RWPE1 (cell line): Measurements from ENCODE around the gene PLCH1.

Experiments used
- CTCF ChIA-PET: fragments of 350-600 bp; sonication (Branson Sonifier 250); formaldehyde crosslinking; extraction: SDS; loops from one replicate; lab custom pipeline; 2021; lab: Yijun Ruan, JAX
- POLR2A ChIA-PET: fragments of 400-600 bp; formaldehyde crosslinking; extraction: SDS; loops from one replicate; lab custom pipeline; 2020; ENCODE audit warnings: antibody characterized with exemption; ENCODE audit not compliant: low non-redundant PET; lab: Yijun Ruan, JAX
- DNase-seq: peaks from one replicate; pipeline ENCODE4 v3.0.0; 2012; ENCODE audit warnings: low spot score
- H3K27ac ChIP-seq: fragments of 450-650 bp; 2 replicates; pipeline ENCODE4 v1.5.1; 2017
- CTCF ChIP-seq: fragments of 450-650 bp; conservative IDR thresholded peaks from 2 replicates; pipeline ENCODE4 v1.5.1; 2017; ENCODE audit warnings: low read depth, mild to moderate bottlenecking

The PLCH1 gene

GRCh38 chr3:155491696-155492095 lies 253.2 kb downstream of the PLCH1 start:
- POLR2A ChIA-PET: no interaction called here

GRCh38 chr3:155488671-155489070 lies 256.2 kb downstream of the PLCH1 start:
- DNase-seq: no peak
- POLR2A ChIA-PET: no interaction called here
- no peak for TF ChIP-seq CTCF
- CTCF ChIA-PET: no interaction called here
- no peak overlapping the region for H3K27ac ChIP-seq

More at GRCh38 chr3:155491696-155492095, 253.2 kb downstream of the PLCH1 start:
- no peak for TF ChIP-seq CTCF
- CTCF ChIA-PET: interaction anchor here (0.8 kb wide), 1 partner anchor 91 kb away, joined by 3 read pairs; no protein-coding TSS in a partner anchor
- no peak overlapping the region for H3K27ac ChIP-seq
- no peak for DNase-seq

GRCh38 chr3:155485897-155486296 lies 259.0 kb downstream of the PLCH1 start:
- POLR2A ChIA-PET: no interaction called here
- CTCF ChIA-PET: no interaction called here
- no peak for TF ChIP-seq CTCF

GRCh38 chr3:155481591-155481990 lies 263.3 kb downstream of the PLCH1 start:
- no peak for DNase-seq
- POLR2A ChIA-PET: no interaction called here
- TF ChIP-seq CTCF: no peak
- CTCF ChIA-PET: no interaction called here
- H3K27ac ChIP-seq: no peak overlapping the region

More at GRCh38 chr3:155485897-155486296, 259.0 kb downstream of the PLCH1 start:
- H3K27ac ChIP-seq: no peak overlapping the region
- DNase-seq: no peak

- no peak for TF ChIP-seq CTCF
- ChIA-PET CTCF (no interaction called here), POLR2A (no interaction called here)
- no peak overlapping the region for H3K27ac ChIP-seq
- DNase-seq: no peak
Observed at GRCh38 chr3:155481089-155481488, 263.8 kb downstream of the PLCH1 start.

- TF ChIP-seq CTCF: no peak
- ChIA-PET CTCF (no interaction called here), POLR2A (no interaction called here)
- H3K27ac ChIP-seq: no peak overlapping the region
- DNase-seq: no peak
Observed at GRCh38 chr3:155465664-155466063, 279.2 kb downstream of the PLCH1 start.

DNA sequence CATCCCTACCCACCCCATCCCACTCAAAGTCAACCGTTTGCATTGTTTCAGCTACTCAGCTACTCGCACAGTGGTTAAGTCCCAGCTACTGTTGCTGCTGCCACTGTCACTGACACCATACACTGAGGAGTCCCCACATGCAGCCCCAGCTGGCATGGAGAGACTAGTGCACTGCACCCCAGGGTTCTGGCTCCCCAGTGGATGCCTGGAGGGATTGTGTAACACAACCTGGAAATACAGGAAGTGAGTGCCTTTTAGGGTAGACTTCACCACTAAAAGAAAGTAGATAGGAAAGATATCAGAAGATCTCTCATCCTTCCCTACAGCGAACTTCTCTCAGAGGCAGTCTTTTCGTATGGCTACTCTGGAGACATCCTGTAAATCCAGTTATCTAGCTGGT lies 282.2 kb downstream of the PLCH1 start:
- CTCF ChIA-PET: interaction anchor here (0.7 kb wide), 1 partner anchor 27 kb away, joined by 3 read pairs; no protein-coding TSS in a partner anchor
- DNase-seq: no peak
- no peak for TF ChIP-seq CTCF
- POLR2A ChIA-PET: no interaction called here
- H3K27ac ChIP-seq: no peak overlapping the region
